HepG2 (cell line): ENCODE data around the gene TM4SF1. TPM values are rescaled to one million over a fixed set of nuclear protein-coding genes. Genes with fewer than 3 reads are reported as not detected.

ENCODE experiments used
- ARID4A ChIP-seq: sonication (generic); formaldehyde crosslinking; IDR thresholded peaks from 2 replicates; pipeline ENCODE4 v1.5.0; 2020; ENCODE audit warnings: mild to moderate bottlenecking, missing genetic modification reagents, borderline replicate concordance
- GRHL1 ChIP-seq: sonication (generic); formaldehyde crosslinking; conservative IDR thresholded peaks from 2 replicates; pipeline ENCODE4 v1.8.0; 2022; ENCODE audit warnings: missing genetic modification reagents
- HOXA3 ChIP-seq: sonication (generic); formaldehyde crosslinking; IDR thresholded peaks from 2 replicates; pipeline ENCODE4 v1.5.0; 2020; ENCODE audit warnings: missing genetic modification reagents
- ISL2 ChIP-seq: sonication (generic); formaldehyde crosslinking; IDR thresholded peaks from 2 replicates; pipeline ENCODE4 v1.5.0; 2020; ENCODE audit warnings: missing genetic modification reagents
- NONO ChIP-seq, 2 experiments: fragments of 450-650 bp in 1 of 2; sonication (generic) in 1 of 2; formaldehyde crosslinking in 1 of 2; IDR thresholded peaks in 1 of 2; conservative IDR thresholded peaks in 1 of 2; 2 replicates each; pipeline versions ENCODE4 v1.6.1 to v1.8.0; 2017 to 2022; ENCODE audit warnings: mild to moderate bottlenecking in 1 of 2, missing genetic modification reagents in 1 of 2, moderate library complexity in 1 of 2
- ZBED4 ChIP-seq: sonication (generic); formaldehyde crosslinking; IDR thresholded peaks from 2 replicates; pipeline ENCODE4 v1.4.0; 2020; ENCODE audit warnings: missing genetic modification reagents, borderline replicate concordance
- ZNF441 ChIP-seq: sonication (generic); formaldehyde crosslinking; IDR thresholded peaks from 2 replicates; pipeline ENCODE4 v1.7.0; 2021; ENCODE audit warnings: missing genetic modification reagents, borderline replicate concordance
- ZNF850 ChIP-seq: sonication (generic); formaldehyde crosslinking; conservative IDR thresholded peaks from 2 replicates; pipeline ENCODE4 v1.9.0; 2021; ENCODE audit warnings: mild to moderate bottlenecking, missing genetic modification reagents
- ZNF879 ChIP-seq: sonication (generic); formaldehyde crosslinking; IDR thresholded peaks from 2 replicates; pipeline ENCODE4 v1.8.1; 2023; ENCODE audit warnings: missing genetic modification reagents
- polyA plus RNA-seq, 8 experiments: library from polyadenylated mRNA; depleted of rRNA in 3 of 8; stranded (reverse) in 7 of 8; unstranded in 1 of 8; fragments of >200 nt; fragmentation: Illumina TruSeq in 4 of 8; extraction: Trizol in 4 of 8; gene quantifications; 2 replicates each; pipeline versions ENCODE4 v1.2.1 to v1.2.3, GENCODE V29; 2011 to 2016; ENCODE audit warnings: low read depth in 4 of 8, missing spikeins in 1 of 8, mixed read lengths in 1 of 8; ENCODE audit not compliant: insufficient read depth in 1 of 8
- total RNA-seq, 5 experiments: library from RNA; depleted of rRNA; stranded (reverse); fragments of >200 nt; fragmentation: Illumina TruSeq; extraction: Trizol; gene quantifications; 2 replicates each; pipeline ENCODE4 v1.2.3, GENCODE V29; 2016; ENCODE audit warnings: low read depth in 1 of 5
- TF ChIP-seq, protein P1 (sequence below), 2 experiments: sonication (generic) in 1 of 2; formaldehyde crosslinking in 1 of 2; IDR thresholded peaks; 2 replicates each; pipeline versions ENCODE4 v1.4.0 to v1.6.1; 2016 to 2020; ENCODE audit warnings: borderline replicate concordance in 1 of 2, low read depth in 1 of 2, mild to moderate bottlenecking in 1 of 2, missing genetic modification reagents in 1 of 2

Gene TM4SF1
- total and polyA plus RNA-seq, 2 of the 13 experiments (the other 11 are each of a cell fraction or from before 2014, with no cell fraction given) = 431 to 1,359 TPM

DNA sequence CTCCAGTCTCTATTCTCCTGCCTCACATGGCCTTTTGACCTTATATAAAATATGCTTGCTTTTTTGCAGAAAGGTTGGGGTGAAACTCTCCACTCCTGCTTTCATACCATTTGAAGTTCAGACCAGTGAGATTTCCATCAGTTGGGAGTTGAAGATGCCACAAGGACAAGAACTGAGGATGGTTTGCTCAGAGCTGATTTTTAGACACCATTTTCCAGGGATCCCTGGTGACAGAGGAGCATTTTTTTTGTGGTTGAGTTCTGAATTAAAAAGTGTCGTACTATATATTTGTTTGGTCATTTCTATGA, 8.8 kb upstream of the TM4SF1 start (continued):
- TF ChIP-seq ARID4A (CRISPR knock-in tag) (no peak), NONO (IDR thresholded peaks at IDR 0.05) (no peak), NONO (CRISPR knock-in tag; conservative IDR thresholded peaks at IDR 0.05) (no peak), ZNF850 (CRISPR knock-in tag) (no peak), ZNF441 (no peak), ISL2 (CRISPR knock-in tag) (no peak), ZNF879 (CRISPR knock-in tag) (no peak), ZBED4 (no peak), HOXA3 (no peak), GRHL1 (CRISPR knock-in tag) (no peak)
- TF ChIP-seq, protein P1, sequence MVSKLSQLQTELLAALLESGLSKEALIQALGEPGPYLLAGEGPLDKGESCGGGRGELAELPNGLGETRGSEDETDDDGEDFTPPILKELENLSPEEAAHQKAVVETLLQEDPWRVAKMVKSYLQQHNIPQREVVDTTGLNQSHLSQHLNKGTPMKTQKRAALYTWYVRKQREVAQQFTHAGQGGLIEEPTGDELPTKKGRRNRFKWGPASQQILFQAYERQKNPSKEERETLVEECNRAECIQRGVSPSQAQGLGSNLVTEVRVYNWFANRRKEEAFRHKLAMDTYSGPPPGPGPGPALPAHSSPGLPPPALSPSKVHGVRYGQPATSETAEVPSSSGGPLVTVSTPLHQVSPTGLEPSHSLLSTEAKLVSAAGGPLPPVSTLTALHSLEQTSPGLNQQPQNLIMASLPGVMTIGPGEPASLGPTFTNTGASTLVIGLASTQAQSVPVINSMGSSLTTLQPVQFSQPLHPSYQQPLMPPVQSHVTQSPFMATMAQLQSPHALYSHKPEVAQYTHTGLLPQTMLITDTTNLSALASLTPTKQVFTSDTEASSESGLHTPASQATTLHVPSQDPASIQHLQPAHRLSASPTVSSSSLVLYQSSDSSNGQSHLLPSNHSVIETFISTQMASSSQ (IDR thresholded peaks at IDR 0.05; ENCODE audit: low read depth) = no peak
- TF ChIP-seq, protein P1 (CRISPR knock-in tag; IDR thresholded peaks at IDR 0.05; ENCODE audit: borderline replicate concordance) = no peak
